HL-60 (cell line): ENCODE data around the gene CRYM.

ENCODE experiments used
- REST ChIP-seq: IDR thresholded peaks from 2 replicates; pipeline ENCODE4 v1.6.1; 2012; ENCODE audit warnings: low read depth; ENCODE audit not compliant: insufficient replicate concordance
- TF ChIP-seq, protein P1 (sequence below): IDR thresholded peaks from one replicate; pipeline ENCODE4 v1.5.1; 2011; ENCODE audit warnings: low read length, control low read depth, inconsistent platforms; ENCODE audit not compliant: insufficient read depth

- TF ChIP-seq, protein P1, sequence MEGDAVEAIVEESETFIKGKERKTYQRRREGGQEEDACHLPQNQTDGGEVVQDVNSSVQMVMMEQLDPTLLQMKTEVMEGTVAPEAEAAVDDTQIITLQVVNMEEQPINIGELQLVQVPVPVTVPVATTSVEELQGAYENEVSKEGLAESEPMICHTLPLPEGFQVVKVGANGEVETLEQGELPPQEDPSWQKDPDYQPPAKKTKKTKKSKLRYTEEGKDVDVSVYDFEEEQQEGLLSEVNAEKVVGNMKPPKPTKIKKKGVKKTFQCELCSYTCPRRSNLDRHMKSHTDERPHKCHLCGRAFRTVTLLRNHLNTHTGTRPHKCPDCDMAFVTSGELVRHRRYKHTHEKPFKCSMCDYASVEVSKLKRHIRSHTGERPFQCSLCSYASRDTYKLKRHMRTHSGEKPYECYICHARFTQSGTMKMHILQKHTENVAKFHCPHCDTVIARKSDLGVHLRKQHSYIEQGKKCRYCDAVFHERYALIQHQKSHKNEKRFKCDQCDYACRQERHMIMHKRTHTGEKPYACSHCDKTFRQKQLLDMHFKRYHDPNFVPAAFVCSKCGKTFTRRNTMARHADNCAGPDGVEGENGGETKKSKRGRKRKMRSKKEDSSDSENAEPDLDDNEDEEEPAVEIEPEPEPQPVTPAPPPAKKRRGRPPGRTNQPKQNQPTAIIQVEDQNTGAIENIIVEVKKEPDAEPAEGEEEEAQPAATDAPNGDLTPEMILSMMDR = no peak
- TF ChIP-seq REST = no peak
Measured at GRCh38 chr16:21281698-21282389, 3.8 kb upstream of the CRYM start.
